NB4 (cell line): ENCODE results near the gene AFAP1.

ENCODE experiments used
- CTCF ChIP-seq: IDR thresholded peaks from one replicate; pipeline ENCODE4 v1.5.1; 2012; ENCODE audit warnings: low read depth, low read length
- MAX ChIP-seq: IDR thresholded peaks from 2 replicates; pipeline ENCODE4 v1.6.1; 2011; ENCODE audit warnings: low read depth, low read length
- MYC ChIP-seq: IDR thresholded peaks from 2 replicates; pipeline ENCODE4 v1.6.1; 2011; ENCODE audit warnings: low read depth, low read length
- POLR2A ChIP-seq: IDR thresholded peaks from 2 replicates; pipeline ENCODE4 v1.6.1; 2011; ENCODE audit warnings: mild to moderate bottlenecking; ENCODE audit not compliant: insufficient read length; ENCODE audit errors: extremely low read depth

- TF ChIP-seq CTCF (no peak), POLR2A (no peak), MYC (no peak), MAX (no peak)
These were observed 194.3 kb downstream of the AFAP1 start for GRCh38 chr4:7745301-7745885.
